Measurements from ENCODE around the gene CTBP2.

CTBP2 gene

DNA sequence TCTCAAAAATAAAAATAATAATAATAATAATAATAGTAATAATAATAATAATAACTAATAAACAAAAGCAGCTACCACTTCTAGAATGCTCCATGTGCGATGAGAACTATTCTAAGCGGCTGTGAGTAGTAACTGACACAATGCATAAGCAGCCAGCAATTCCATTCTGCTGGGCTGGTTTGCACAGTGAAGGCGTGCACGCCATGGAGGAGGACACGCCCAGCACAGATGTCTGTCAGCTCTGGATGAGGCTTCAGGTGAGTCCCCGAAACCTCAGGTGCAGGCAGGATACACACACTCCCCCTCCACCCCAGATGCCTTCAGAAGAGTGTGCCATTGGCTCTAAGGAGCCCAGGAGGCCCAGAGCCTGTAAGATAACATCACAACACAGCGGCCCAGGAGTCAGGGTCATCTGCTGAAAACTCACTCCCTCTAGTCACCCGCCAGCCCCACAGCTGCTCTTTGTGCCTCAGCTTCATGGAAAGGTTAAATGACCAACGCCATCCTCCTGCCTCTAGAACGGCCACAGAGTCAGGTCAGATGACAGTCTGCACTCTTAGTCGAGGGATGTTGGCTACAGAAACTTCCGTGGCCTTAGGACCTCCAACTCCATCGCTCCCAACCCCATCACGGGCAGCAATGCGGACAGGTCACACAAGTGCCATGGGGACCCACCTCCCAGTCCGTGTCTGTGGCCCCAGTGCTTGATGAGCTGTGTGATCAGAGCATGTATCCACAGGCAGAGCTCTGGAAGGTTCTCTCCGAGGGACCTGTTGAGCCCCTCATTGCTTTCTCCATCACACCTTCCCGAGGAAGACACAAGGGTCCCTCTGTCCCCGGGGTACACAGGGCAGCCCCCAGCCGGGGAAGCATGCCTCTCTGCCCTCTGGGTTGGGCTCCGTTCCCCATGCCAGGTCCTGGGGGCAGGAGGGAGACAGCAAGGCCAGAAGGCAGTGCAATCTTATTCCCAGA is 103.9 kb downstream of the CTBP2 start:
- no peaks in the 10 kb centered on the region for H3K9me3 ChIP-seq (replicated peaks; ENCODE audit: insufficient read depth, low read length)
- no peak overlapping the region for H3K27ac ChIP-seq (ENCODE audit: low read length)
- H3K4me3 ChIP-seq (ENCODE audit: low read length): no peak overlapping the region
- H3F3A ChIP-seq (ENCODE audit: insufficient read depth, low read length): no peaks in the 10 kb centered on the region
- H3K9ac ChIP-seq (ENCODE audit: low read length): no peak overlapping the region
- no peaks in the 10 kb centered on the region for H3K9me2 ChIP-seq (replicated peaks; ENCODE audit: insufficient read depth, low read length)
- no peak for DNase-seq
- no peaks in the 10 kb centered on the region for H3K36me3 ChIP-seq (replicated peaks; ENCODE audit: insufficient read depth, low read length)
- TF ChIP-seq EZH2 (optimal IDR thresholded peaks at IDR 0.05; ENCODE audit: low read depth, low read length) (no peak), EZH2phosphoT487 (IDR thresholded peaks at IDR 0.05; ENCODE audit: low read length) (no peak)
- TF ChIP-seq, protein P1, sequence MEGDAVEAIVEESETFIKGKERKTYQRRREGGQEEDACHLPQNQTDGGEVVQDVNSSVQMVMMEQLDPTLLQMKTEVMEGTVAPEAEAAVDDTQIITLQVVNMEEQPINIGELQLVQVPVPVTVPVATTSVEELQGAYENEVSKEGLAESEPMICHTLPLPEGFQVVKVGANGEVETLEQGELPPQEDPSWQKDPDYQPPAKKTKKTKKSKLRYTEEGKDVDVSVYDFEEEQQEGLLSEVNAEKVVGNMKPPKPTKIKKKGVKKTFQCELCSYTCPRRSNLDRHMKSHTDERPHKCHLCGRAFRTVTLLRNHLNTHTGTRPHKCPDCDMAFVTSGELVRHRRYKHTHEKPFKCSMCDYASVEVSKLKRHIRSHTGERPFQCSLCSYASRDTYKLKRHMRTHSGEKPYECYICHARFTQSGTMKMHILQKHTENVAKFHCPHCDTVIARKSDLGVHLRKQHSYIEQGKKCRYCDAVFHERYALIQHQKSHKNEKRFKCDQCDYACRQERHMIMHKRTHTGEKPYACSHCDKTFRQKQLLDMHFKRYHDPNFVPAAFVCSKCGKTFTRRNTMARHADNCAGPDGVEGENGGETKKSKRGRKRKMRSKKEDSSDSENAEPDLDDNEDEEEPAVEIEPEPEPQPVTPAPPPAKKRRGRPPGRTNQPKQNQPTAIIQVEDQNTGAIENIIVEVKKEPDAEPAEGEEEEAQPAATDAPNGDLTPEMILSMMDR (IDR thresholded peaks at IDR 0.05; ENCODE audit: low read length): no peak
- H3K27me3 ChIP-seq (replicated peaks; ENCODE audit: insufficient read depth, low read length): peaks cover 98% of the 10 kb centered on the region
- no peaks in the 10 kb centered on the region for H4K20me1 ChIP-seq (ENCODE audit: insufficient read depth, low read length)
- H3K4me1 ChIP-seq (ENCODE audit: low read length): no peaks in the 10 kb centered on the region
- no peaks in the 10 kb centered on the region for H3K79me2 ChIP-seq (ENCODE audit: low read length)
- no peak overlapping the region for H2AFZ ChIP-seq (ENCODE audit: low read length)
- no peak overlapping the region for H3K4me2 ChIP-seq (ENCODE audit: low read depth, low read length)

DNA sequence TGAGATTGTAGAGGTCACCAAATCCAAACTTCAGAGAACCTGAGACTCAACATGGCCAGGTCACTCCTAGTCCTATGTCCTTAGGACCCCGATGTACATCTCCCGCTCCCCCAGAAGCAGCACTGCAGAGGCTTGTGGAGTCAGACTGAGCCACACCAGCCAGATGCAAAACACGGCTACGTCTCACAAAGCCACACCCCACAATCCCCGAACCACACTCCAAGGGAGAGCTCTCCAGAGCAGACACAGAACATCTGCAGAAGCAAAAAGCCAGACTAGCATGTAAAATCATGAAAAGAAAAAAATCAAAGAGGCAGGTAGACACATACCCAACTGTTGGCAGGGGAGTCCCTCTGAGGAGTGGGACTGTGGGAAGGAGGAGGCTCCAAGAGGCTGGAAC is 104.9 kb downstream of the CTBP2 start:
- no peak overlapping the region for H3K4me2 ChIP-seq (ENCODE audit: low read depth, low read length)
- no peak overlapping the region for H2AFZ ChIP-seq (ENCODE audit: low read length)
- no peak overlapping the region for H3K27ac ChIP-seq (ENCODE audit: low read length)
- no peaks in the 10 kb centered on the region for H3K36me3 ChIP-seq (replicated peaks; ENCODE audit: insufficient read depth, low read length)
- H3K27me3 ChIP-seq (replicated peaks; ENCODE audit: insufficient read depth, low read length): peaks cover 98% of the 10 kb centered on the region
- H3K4me3 ChIP-seq (ENCODE audit: low read length): no peak overlapping the region
- no peak for DNase-seq
- no peaks in the 10 kb centered on the region for H3K9me2 ChIP-seq (replicated peaks; ENCODE audit: insufficient read depth, low read length)
- no peaks in the 10 kb centered on the region for H3K79me2 ChIP-seq (ENCODE audit: low read length)
- H4K20me1 ChIP-seq (ENCODE audit: insufficient read depth, low read length): no peaks in the 10 kb centered on the region
- H3K9me3 ChIP-seq (replicated peaks; ENCODE audit: insufficient read depth, low read length): no peaks in the 10 kb centered on the region
- no peak overlapping the region for H3K9ac ChIP-seq (ENCODE audit: low read length)
- H3K4me1 ChIP-seq (ENCODE audit: low read length): no peaks in the 10 kb centered on the region
- no peaks in the 10 kb centered on the region for H3F3A ChIP-seq (ENCODE audit: insufficient read depth, low read length)
- TF ChIP-seq EZH2phosphoT487 (IDR thresholded peaks at IDR 0.05; ENCODE audit: low read length) (no peak), EZH2 (optimal IDR thresholded peaks at IDR 0.05; ENCODE audit: low read depth, low read length) (no peak)
- TF ChIP-seq, protein P1 (IDR thresholded peaks at IDR 0.05; ENCODE audit: low read length): no peak

DNA sequence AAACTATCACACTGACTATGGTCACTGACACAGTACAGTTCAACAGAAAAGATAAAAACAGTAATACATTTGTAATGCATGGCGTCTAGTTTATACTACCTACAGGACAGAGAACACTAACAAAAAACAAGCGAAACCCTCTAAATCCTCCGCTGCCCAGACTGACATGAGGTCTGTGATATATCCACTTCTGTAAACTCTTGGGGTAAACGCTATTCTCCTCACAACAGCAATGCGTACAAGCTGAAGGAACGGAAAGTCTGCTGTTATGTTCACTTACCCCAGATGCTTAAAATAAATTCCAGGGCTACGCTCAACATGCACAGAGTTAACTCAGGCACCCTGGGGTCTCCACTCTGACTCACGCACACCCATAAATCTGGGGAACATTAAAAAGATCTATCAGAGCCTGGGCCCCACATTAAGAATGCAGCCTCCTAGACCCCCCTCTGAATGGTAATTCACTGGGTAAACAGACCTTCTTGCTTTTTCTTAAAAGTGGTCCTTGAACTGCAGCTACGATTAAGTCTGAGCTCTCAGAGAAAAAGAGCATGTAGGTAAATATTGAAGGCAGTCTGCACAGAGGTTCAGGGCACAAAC is 105.6 kb downstream of the CTBP2 start:
- Histone ChIP-seq H4K20me1 (ENCODE audit: insufficient read depth, low read length) (no peaks in the 10 kb centered on the region), H3K4me1 (ENCODE audit: low read length) (no peaks in the 10 kb centered on the region), H3K4me3 (ENCODE audit: low read length) (no peak overlapping the region), H3K9me2 (replicated peaks; ENCODE audit: insufficient read depth, low read length) (no peaks in the 10 kb centered on the region), H3K36me3 (replicated peaks; ENCODE audit: insufficient read depth, low read length) (no peaks in the 10 kb centered on the region), H2AFZ (ENCODE audit: low read length) (no peak overlapping the region), H3K9ac (ENCODE audit: low read length) (no peak overlapping the region), H3K27me3 (replicated peaks; ENCODE audit: insufficient read depth, low read length) (peaks cover 98% of the 10 kb centered on the region), H3K79me2 (ENCODE audit: low read length) (no peaks in the 10 kb centered on the region), H3F3A (ENCODE audit: insufficient read depth, low read length) (no peaks in the 10 kb centered on the region), H3K9me3 (replicated peaks; ENCODE audit: insufficient read depth, low read length) (no peaks in the 10 kb centered on the region), H3K27ac (ENCODE audit: low read length) (no peak overlapping the region), H3K4me2 (ENCODE audit: low read depth, low read length) (no peak overlapping the region)
- no peak for DNase-seq
- TF ChIP-seq EZH2 (optimal IDR thresholded peaks at IDR 0.05; ENCODE audit: low read depth, low read length) (no peak), EZH2phosphoT487 (IDR thresholded peaks at IDR 0.05; ENCODE audit: low read length) (no peak)
- TF ChIP-seq, protein P1 (IDR thresholded peaks at IDR 0.05; ENCODE audit: low read length): no peak

Measured in MM.1S (cell line).